Left lung (tissue), 10 donors: ENCODE results near the gene NUP85. TPM values are rescaled to one million over a fixed set of nuclear protein-coding genes. Genes with fewer than 3 reads are reported as not detected.

ENCODE experiments used
- ATAC-seq: fragments of 200-7000 bp; cut with Tn5 transposase; one replicate; pipeline ENCODE4 v1.9.1; 2020; ENCODE audit warnings: moderate library complexity
- DNase-seq, 4 donors: peaks; one replicate each; pipeline ENCODE4 v3.0.0-alpha.2; 2013 to 2020
- H3K27ac ChIP-seq, 2 donors: fragments of 200-600 bp; sonication (generic) in 1 of 2; one replicate each; pipeline versions ENCODE4 v1.5.0 to v1.8.0; 2020 to 2021
- H3K27me3 ChIP-seq, 2 donors: fragments of 200-600 bp; sonication (generic) in 1 of 2; one replicate each; pipeline versions ENCODE4 v1.5.0 to v1.8.0; 2020 to 2021
- H3K36me3 ChIP-seq, 2 donors: fragments of 200-600 bp; sonication (generic) in 1 of 2; one replicate each; pipeline versions ENCODE4 v1.5.0 to v1.8.0; 2020 to 2021
- H3K4me1 ChIP-seq, 2 donors: fragments of 200-600 bp; one replicate each; pipeline ENCODE4 v1.8.0; 2021
- H3K4me3 ChIP-seq, 2 donors: fragments of 200-600 bp; sonication (generic) in 1 of 2; one replicate each; pipeline versions ENCODE4 v1.5.0 to v1.8.0; 2020 to 2021; ENCODE audit warnings: mild to moderate bottlenecking in 1 of 2
- H3K9me3 ChIP-seq, 2 donors: fragments of 200-600 bp; sonication (generic) in 1 of 2; one replicate each; pipeline versions ENCODE4 v1.5.0 to v1.8.0; 2020 to 2021
- CTCF ChIP-seq, 2 donors: fragments of 200-600 bp; sonication (generic) in 1 of 2; IDR thresholded peaks; one replicate each; pipeline versions ENCODE4 v1.5.0 to v1.8.0; 2021; ENCODE audit warnings: antibody characterized with exemption in 2 of 2
- intact Hi-C, 2 donors: fragments of 100-400 bp; cut with DNase I; formaldehyde crosslinking; loops; one replicate each; pipeline versions ENCODE4 v1.11.2 to v1.14.2; 2022
- polyA plus RNA-seq, 6 donors: library from polyadenylated mRNA; unstranded; fragments of 120-200 nt; gene quantifications; one replicate each; pipeline ENCODE4 v1.2.1, GENCODE V29; 2013; ENCODE audit not compliant: insufficient read length in 6 of 6
- total RNA-seq, 2 donors: library from RNA; stranded (reverse); fragmentation: NEBNext Ultra II Directional; extraction: Animal tissue kit (Norgen Biotek cat#: 25700); gene quantifications; one replicate each; pipeline ENCODE4 v1.2.1, GENCODE V29; 2021
- donor health status: DM: no; HTN: yes; CAD: no.
- donor health status: DM: no; HTN: no; CAD: no.

The NUP85 gene
- total and polyA plus RNA-seq, 8 donors: 53.3 to 101 (median 78.4) TPM

GRCh38 chr17:75238020-75238580, 32.6 kb downstream of the NUP85 start:
- no peak for ATAC-seq

GRCh38 chr17:75238684-75239191, 33.3 kb downstream of the NUP85 start:
- Histone ChIP-seq H3K9me3 (no peaks in the 10 kb centered on the region), H3K4me1 (peaks cover 0 to 3% of the 10 kb centered on the region in 2 donors), H3K27me3 (no peaks in the 10 kb centered on the region), H3K27ac (no peak overlapping the region), H3K4me3 (no peak overlapping the region), H3K36me3 (peaks cover 6 to 100% of the 10 kb centered on the region in 2 donors)
- DNase-seq (peak in 2 of 4 donors; percentile 52 to 57), ATAC-seq (peak; percentile 77)
- TF ChIP-seq CTCF (IDR thresholded peaks at IDR 0.05): peak; percentile 64 to 80
- intact Hi-C loops: no loop called here

More at GRCh38 chr17:75238020-75238580, 32.6 kb downstream of the NUP85 start:
- Histone ChIP-seq H3K27ac (no peak overlapping the region), H3K9me3 (no peaks in the 10 kb centered on the region), H3K4me3 (no peak overlapping the region), H3K27me3 (no peaks in the 10 kb centered on the region), H3K36me3 (peaks cover 4 to 100% of the 10 kb centered on the region in 2 donors), H3K4me1 (peaks cover 0 to 3% of the 10 kb centered on the region in 2 donors)
- no peak for DNase-seq
- no peak for TF ChIP-seq CTCF (IDR thresholded peaks at IDR 0.05)
- intact Hi-C loops: no loop called here

- ATAC-seq (no peak), DNase-seq (no peak)
- Histone ChIP-seq H3K9me3 (no peaks in the 10 kb centered on the region), H3K27ac (no peak overlapping the region), H3K27me3 (no peaks in the 10 kb centered on the region), H3K4me1 (peaks cover 0 to 7% of the 10 kb centered on the region in 2 donors), H3K4me3 (no peak overlapping the region), H3K36me3 (peaks cover 6 to 100% of the 10 kb centered on the region in 2 donors)
- TF ChIP-seq CTCF (IDR thresholded peaks at IDR 0.05): no peak
- intact Hi-C loops: no loop called here
These were observed 33.7 kb downstream of the NUP85 start for GRCh38 chr17:75239214-75239613.

- intact Hi-C loops: no loop called here
- DNase-seq (no peak), ATAC-seq (no peak)
- Histone ChIP-seq H3K4me1 (peaks cover 0 to 14% of the 10 kb centered on the region in 2 donors), H3K36me3 (peaks cover 6 to 100% of the 10 kb centered on the region in 2 donors), H3K9me3 (no peaks in the 10 kb centered on the region), H3K27me3 (no peaks in the 10 kb centered on the region), H3K27ac (no peak overlapping the region), H3K4me3 (no peak overlapping the region)
- no peak for TF ChIP-seq CTCF (IDR thresholded peaks at IDR 0.05)
These were observed 34.4 kb downstream of the NUP85 start for GRCh38 chr17:75239778-75240393.

GRCh38 chr17:75240394-75241142, 35.1 kb downstream of the NUP85 start:
- no peaks in the 10 kb centered on the region for H3K9me3 ChIP-seq
- no peak overlapping the region for H3K27ac ChIP-seq
- peaks cover 0 to 14% of the 10 kb centered on the region in 2 donors for H3K4me1 ChIP-seq
- intact Hi-C loops: no loop called here
- ATAC-seq (peak; percentile 31), DNase-seq (no peak)
- peaks cover 6 to 100% of the 10 kb centered on the region in 2 donors for H3K36me3 ChIP-seq
- H3K27me3 ChIP-seq: no peaks in the 10 kb centered on the region
- TF ChIP-seq CTCF (IDR thresholded peaks at IDR 0.05): peak in 1 of 2 donors; percentile 35
- no peak overlapping the region for H3K4me3 ChIP-seq
